MM.1S (cell line): Measurements from ENCODE around the gene TRIM44.

Experiments used
- DNase-seq: peaks from one replicate; pipeline ENCODE4 v3.0.0-alpha.2; 2015
- H2AFZ ChIP-seq: fragments of 300-600 bp; sonication (generic); 2 replicates; pipeline ENCODE4 v1.6.0; 2016; ENCODE audit warnings: antibody characterized with exemption, low read length
- H3F3A ChIP-seq: fragments of 300-600 bp; sonication (generic); 2 replicates; pipeline ENCODE4 v1.6.1; 2016; ENCODE audit warnings: mild to moderate bottlenecking, antibody characterized with exemption, low read length, moderate library complexity, mixed read lengths; ENCODE audit not compliant: insufficient read depth
- H3K27ac ChIP-seq: fragments of 300-600 bp; sonication (generic); 2 replicates; pipeline ENCODE4 v1.5.1; 2016; ENCODE audit warnings: mild to moderate bottlenecking, low read length
- H3K27me3 ChIP-seq: fragments of 300-600 bp; sonication (generic); replicated peaks from 2 replicates; pipeline ENCODE4 v1.6.0; 2016; ENCODE audit warnings: low read length; ENCODE audit not compliant: insufficient read depth
- H3K36me3 ChIP-seq: fragments of 300-600 bp; sonication (generic); replicated peaks from 2 replicates; pipeline ENCODE4 v1.6.1; 2016; ENCODE audit warnings: mild to moderate bottlenecking, low read length, mixed read lengths; ENCODE audit not compliant: insufficient read depth
- H3K4me1 ChIP-seq: fragments of 300-600 bp; sonication (generic); 2 replicates; pipeline ENCODE4 v1.6.1; 2016; ENCODE audit warnings: low read length, mixed read lengths
- H3K4me2 ChIP-seq: fragments of 300-600 bp; sonication (generic); 2 replicates; pipeline ENCODE4 v1.6.0; 2016; ENCODE audit warnings: low read depth, low read length
- H3K4me3 ChIP-seq: fragments of 300-600 bp; sonication (generic); 2 replicates; pipeline ENCODE4 v1.5.1; 2016; ENCODE audit warnings: low read length, mixed read lengths
- H3K79me2 ChIP-seq: fragments of 300-600 bp; sonication (generic); 2 replicates; pipeline ENCODE4 v1.6.1; 2016; ENCODE audit warnings: mixed run types, low read length, mixed read lengths
- H3K9ac ChIP-seq: fragments of 300-600 bp; sonication (generic); 2 replicates; pipeline ENCODE4 v1.6.1; 2016; ENCODE audit warnings: low read length, mixed read lengths
- H3K9me2 ChIP-seq: fragments of 300-600 bp; sonication (generic); replicated peaks from 2 replicates; pipeline ENCODE4 v1.6.1; 2016; ENCODE audit warnings: mild to moderate bottlenecking, low read length, mixed read lengths; ENCODE audit not compliant: insufficient read depth
- H3K9me3 ChIP-seq: fragments of 300-600 bp; sonication (generic); replicated peaks from 2 replicates; pipeline ENCODE4 v1.6.1; 2016; ENCODE audit warnings: mild to moderate bottlenecking, low read length, mixed read lengths; ENCODE audit not compliant: insufficient read depth
- H4K20me1 ChIP-seq: fragments of 300-600 bp; sonication (generic); 2 replicates; pipeline ENCODE4 v1.6.1; 2016; ENCODE audit warnings: mild to moderate bottlenecking, low read length, moderate library complexity, mixed read lengths; ENCODE audit not compliant: insufficient read depth
- EZH2 ChIP-seq: fragments of 300-600 bp; sonication (generic); optimal IDR thresholded peaks from 2 replicates; pipeline ENCODE3; 2017; ENCODE audit warnings: low read depth, mild to moderate bottlenecking, antibody characterized with exemption, low read length, mixed read lengths
- EZH2phosphoT487 ChIP-seq: fragments of 300-600 bp; sonication (generic); IDR thresholded peaks from 2 replicates; pipeline ENCODE4 v1.6.1; 2018; ENCODE audit warnings: antibody characterized with exemption, low read length
- TF ChIP-seq, protein P1 (sequence below): fragments of 300-600 bp; sonication (generic); IDR thresholded peaks from 2 replicates; pipeline ENCODE4 v1.5.1; 2016; ENCODE audit warnings: antibody characterized with exemption, low read length, mixed read lengths

Gene TRIM44

DNA sequence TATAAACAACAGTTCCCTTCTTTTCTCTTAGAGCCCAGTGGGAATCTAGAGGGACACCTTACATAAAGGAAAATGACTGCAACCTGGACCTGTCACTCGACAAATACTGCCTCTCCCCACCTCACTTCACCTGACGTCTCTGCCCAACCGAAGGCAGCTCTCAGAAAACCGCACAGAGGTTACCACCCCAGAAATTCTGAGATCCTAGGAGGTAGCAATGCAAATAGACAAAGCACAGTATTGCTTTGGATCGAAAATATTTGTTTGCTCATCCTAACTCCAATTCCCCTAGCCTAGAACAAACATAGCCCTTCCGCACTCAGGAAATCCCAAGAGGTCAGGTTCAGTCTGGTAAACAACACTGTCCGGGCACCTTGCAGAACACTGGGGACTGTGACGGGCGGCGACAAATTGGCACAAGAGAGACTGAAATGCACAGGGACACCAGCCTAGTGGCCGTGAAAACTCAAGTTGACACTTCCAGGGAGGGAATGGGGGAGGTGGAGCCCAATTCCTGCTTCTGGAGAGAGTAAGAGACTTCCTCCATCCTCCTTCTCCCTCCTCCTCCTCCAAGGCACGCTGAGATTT, 420 bp upstream of the TRIM44 start:
- H3K4me3 ChIP-seq, result peak overlapping the region; percentile 90
- peak overlapping the region; percentile 41; the same call in 1 of the 2 replicates for H3K27ac ChIP-seq
- no peaks in the 10 kb centered on the region for H3K36me3 ChIP-seq
- peaks cover 21% of the 10 kb centered on the region for H3K4me1 ChIP-seq
- H3F3A ChIP-seq, result peaks cover 26% of the 10 kb centered on the region
- H3K4me2 ChIP-seq, result peak overlapping the region; percentile 90
- H3K9ac ChIP-seq, result peak overlapping the region; percentile 69
- peak overlapping the region; percentile 96 for H2AFZ ChIP-seq
- peaks cover 38% of the 10 kb centered on the region for H3K79me2 ChIP-seq
- no peaks in the 10 kb centered on the region for H3K27me3 ChIP-seq
- H4K20me1 ChIP-seq, result no peaks in the 10 kb centered on the region
- H3K9me3 ChIP-seq, result no peaks in the 10 kb centered on the region
- DNase-seq, result peak; percentile 62
- H3K9me2 ChIP-seq, result no peaks in the 10 kb centered on the region
- TF ChIP-seq EZH2phosphoT487 (no peak), EZH2 (no peak)
- TF ChIP-seq, protein P1, sequence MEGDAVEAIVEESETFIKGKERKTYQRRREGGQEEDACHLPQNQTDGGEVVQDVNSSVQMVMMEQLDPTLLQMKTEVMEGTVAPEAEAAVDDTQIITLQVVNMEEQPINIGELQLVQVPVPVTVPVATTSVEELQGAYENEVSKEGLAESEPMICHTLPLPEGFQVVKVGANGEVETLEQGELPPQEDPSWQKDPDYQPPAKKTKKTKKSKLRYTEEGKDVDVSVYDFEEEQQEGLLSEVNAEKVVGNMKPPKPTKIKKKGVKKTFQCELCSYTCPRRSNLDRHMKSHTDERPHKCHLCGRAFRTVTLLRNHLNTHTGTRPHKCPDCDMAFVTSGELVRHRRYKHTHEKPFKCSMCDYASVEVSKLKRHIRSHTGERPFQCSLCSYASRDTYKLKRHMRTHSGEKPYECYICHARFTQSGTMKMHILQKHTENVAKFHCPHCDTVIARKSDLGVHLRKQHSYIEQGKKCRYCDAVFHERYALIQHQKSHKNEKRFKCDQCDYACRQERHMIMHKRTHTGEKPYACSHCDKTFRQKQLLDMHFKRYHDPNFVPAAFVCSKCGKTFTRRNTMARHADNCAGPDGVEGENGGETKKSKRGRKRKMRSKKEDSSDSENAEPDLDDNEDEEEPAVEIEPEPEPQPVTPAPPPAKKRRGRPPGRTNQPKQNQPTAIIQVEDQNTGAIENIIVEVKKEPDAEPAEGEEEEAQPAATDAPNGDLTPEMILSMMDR, result no peak

DNA sequence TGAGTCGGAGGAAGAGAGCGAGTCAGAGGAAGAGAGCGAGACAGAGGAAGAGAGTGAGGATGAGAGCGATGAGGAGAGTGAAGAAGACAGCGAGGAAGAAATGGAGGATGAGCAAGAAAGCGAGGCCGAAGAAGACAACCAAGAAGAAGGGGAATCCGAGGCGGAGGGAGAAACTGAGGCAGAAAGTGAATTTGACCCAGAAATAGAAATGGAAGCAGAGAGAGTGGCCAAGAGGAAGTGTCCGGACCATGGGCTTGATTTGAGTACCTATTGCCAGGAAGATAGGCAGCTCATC, 780 bp downstream of the TRIM44 start:
- TF ChIP-seq EZH2phosphoT487, result no peak
- TF ChIP-seq, protein P1, result no peak
- TF ChIP-seq EZH2, result no peak
- Histone ChIP-seq H3K27me3 (no peaks in the 10 kb centered on the region), H3F3A (peaks cover 26% of the 10 kb centered on the region), H3K4me2 (peak overlapping the region; percentile 82), H3K36me3 (no peaks in the 10 kb centered on the region), H3K4me3 (peak overlapping the region; percentile 90), H3K9me3 (no peaks in the 10 kb centered on the region), H3K9ac (no peak overlapping the region), H3K79me2 (peaks cover 50% of the 10 kb centered on the region), H3K4me1 (peaks cover 21% of the 10 kb centered on the region), H2AFZ (peak overlapping the region; percentile 75), H3K27ac (no peak overlapping the region), H4K20me1 (no peaks in the 10 kb centered on the region), H3K9me2 (no peaks in the 10 kb centered on the region)
- no peak for DNase-seq

DNA sequence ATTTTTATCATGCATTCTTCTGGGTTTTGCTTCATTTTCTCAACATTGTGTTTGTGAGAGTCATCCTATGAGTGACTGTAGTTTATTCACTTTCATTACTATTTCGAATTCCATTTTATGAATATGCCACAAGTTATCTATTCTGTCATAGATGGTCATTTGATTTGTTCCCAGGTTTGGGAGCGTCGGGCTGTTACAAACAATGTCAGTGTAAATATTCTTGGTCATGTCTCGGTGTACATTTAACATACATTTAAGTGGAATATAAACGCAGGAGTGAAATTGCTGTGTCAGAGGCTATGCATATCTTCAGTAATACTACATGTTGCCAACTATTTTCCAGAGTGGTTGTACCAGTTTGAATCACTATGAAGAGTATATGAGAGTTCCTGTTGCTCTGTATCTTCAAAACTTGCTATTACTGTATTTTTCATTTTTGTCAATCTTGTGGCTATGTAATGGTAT, 2.4 kb downstream of the TRIM44 start:
- Histone ChIP-seq H3K36me3 (no peaks in the 10 kb centered on the region), H3K4me2 (peak overlapping the region; percentile 82; the same call in 1 of the 2 replicates), H3K9me2 (no peaks in the 10 kb centered on the region), H3K9me3 (no peaks in the 10 kb centered on the region), H3K4me3 (no peak overlapping the region), H3K27me3 (no peaks in the 10 kb centered on the region), H3K79me2 (peaks cover 60% of the 10 kb centered on the region), H4K20me1 (no peaks in the 10 kb centered on the region), H2AFZ (no peak overlapping the region), H3K27ac (no peak overlapping the region), H3F3A (peaks cover 26% of the 10 kb centered on the region), H3K9ac (no peak overlapping the region), H3K4me1 (peaks cover 21% of the 10 kb centered on the region)
- no peak for DNase-seq
- TF ChIP-seq, protein P1, result no peak
- no peak for TF ChIP-seq EZH2phosphoT487
